Loucy (cell line): ENCODE data around the gene EVI5.

ENCODE experiments used
- H2AFZ ChIP-seq: fragments of 200-600 bp; sonication (generic); 2 replicates; pipeline ENCODE4 v1.6.0; 2016; ENCODE audit warnings: antibody characterized with exemption, mild to moderate bottlenecking, low read length, moderate library complexity
- H3F3A ChIP-seq: fragments of 200-600 bp; 2 replicates; pipeline ENCODE4 v1.6.0; 2016; ENCODE audit warnings: antibody characterized with exemption, low read depth, mild to moderate bottlenecking
- H3K27me3 ChIP-seq: fragments of 200-600 bp; sonication (generic); 2 replicates; pipeline ENCODE4 v1.6.1; 2014; ENCODE audit warnings: low read length, mild to moderate bottlenecking; ENCODE audit not compliant: insufficient read depth, poor library complexity, severe bottlenecking
- H3K36me3 ChIP-seq: fragments of 200-600 bp; sonication (generic); 2 replicates; pipeline ENCODE4 v1.6.1; 2016; ENCODE audit warnings: low read length; ENCODE audit not compliant: insufficient read depth
- H3K4me1 ChIP-seq: fragments of 200-600 bp; sonication (generic); 2 replicates; pipeline ENCODE4 v1.5.1; 2014; ENCODE audit warnings: low read length, mild to moderate bottlenecking; ENCODE audit not compliant: insufficient read depth, poor library complexity, severe bottlenecking
- H3K4me2 ChIP-seq: fragments of 200-600 bp; sonication (generic); 2 replicates; pipeline ENCODE4 v1.6.0; 2014; ENCODE audit warnings: antibody characterized with exemption, low read length, low read depth, mild to moderate bottlenecking; ENCODE audit not compliant: poor library complexity, severe bottlenecking
- H3K4me3 ChIP-seq: fragments of 200-600 bp; sonication (generic); 2 replicates; pipeline ENCODE4 v1.5.1; 2014; ENCODE audit warnings: low read length, mild to moderate bottlenecking, mixed read lengths; ENCODE audit not compliant: poor library complexity, severe bottlenecking
- H3K79me2 ChIP-seq: fragments of 200-600 bp; sonication (generic); 2 replicates; pipeline ENCODE4 v1.6.1; 2014; ENCODE audit warnings: low read length; ENCODE audit not compliant: insufficient read depth
- H3K9ac ChIP-seq: fragments of 200-600 bp; sonication (generic); 2 replicates; pipeline ENCODE4 v1.6.0; 2014; ENCODE audit warnings: mild to moderate bottlenecking, low read depth, low read length, moderate library complexity; ENCODE audit not compliant: poor library complexity, severe bottlenecking
- H3K9me2 ChIP-seq: fragments of 200-600 bp; sonication (generic); replicated peaks from 2 replicates; pipeline ENCODE4 v1.6.1; 2016; ENCODE audit warnings: low read depth, low read length, mixed read lengths
- H3K9me3 ChIP-seq: fragments of 200-600 bp; sonication (generic); 2 replicates; pipeline ENCODE4 v1.6.1; 2014; ENCODE audit warnings: mild to moderate bottlenecking, antibody characterized with exemption, low read length, low read depth; ENCODE audit not compliant: insufficient read depth
- H4K20me1 ChIP-seq: fragments of 200-600 bp; sonication (generic); 2 replicates; pipeline ENCODE4 v1.6.0; 2014; ENCODE audit warnings: antibody characterized with exemption, low read length, mild to moderate bottlenecking; ENCODE audit not compliant: insufficient read depth, poor library complexity, severe bottlenecking
- CTCF ChIP-seq: fragments of 200-600 bp; sonication (generic); conservative IDR thresholded peaks from 2 replicates; pipeline ENCODE4 v1.5.1; 2014; ENCODE audit warnings: mild to moderate bottlenecking, antibody characterized with exemption, low read length
- EZH2phosphoT487 ChIP-seq: fragments of 200-600 bp; IDR thresholded peaks from 2 replicates; pipeline ENCODE4 v1.6.1; 2018; ENCODE audit warnings: antibody characterized with exemption, mild to moderate bottlenecking, moderate library complexity, borderline replicate concordance

The EVI5 gene

GRCh38 chr1:92466683-92467352, 318.1 kb downstream of the EVI5 start:
- Histone ChIP-seq H3K79me2 (no peaks in the 10 kb centered on the region), H3K9ac (no peak overlapping the region), H3K9me3 (no peaks in the 10 kb centered on the region), H3K4me2 (no peak overlapping the region), H4K20me1 (no peaks in the 10 kb centered on the region), H3K27me3 (no peaks in the 10 kb centered on the region), H3F3A (no peaks in the 10 kb centered on the region), H3K4me1 (peaks cover 34% of the 10 kb centered on the region), H2AFZ (peak overlapping the region; percentile 66), H3K4me3 (no peak overlapping the region), H3K36me3 (no peaks in the 10 kb centered on the region), H3K9me2 (no peaks in the 10 kb centered on the region)
- TF ChIP-seq EZH2phosphoT487 (no peak), CTCF (no peak)

GRCh38 chr1:92465256-92465647, 319.7 kb downstream of the EVI5 start:
- Histone ChIP-seq H3K4me1 (peaks cover 49% of the 10 kb centered on the region), H4K20me1 (no peaks in the 10 kb centered on the region), H3K9me3 (no peaks in the 10 kb centered on the region), H3K79me2 (no peaks in the 10 kb centered on the region), H3K36me3 (no peaks in the 10 kb centered on the region), H3F3A (no peaks in the 10 kb centered on the region), H3K27me3 (no peaks in the 10 kb centered on the region), H3K9me2 (no peaks in the 10 kb centered on the region), H3K4me3 (no peak overlapping the region), H3K9ac (no peak overlapping the region), H3K4me2 (no peak overlapping the region), H2AFZ (peak overlapping the region; percentile 23; the same call in 1 of the 2 replicates)
- TF ChIP-seq CTCF: no peak
- no peak for TF ChIP-seq EZH2phosphoT487

GRCh38 chr1:92464588-92465255, 320.2 kb downstream of the EVI5 start:
- no peaks in the 10 kb centered on the region for H3K27me3 ChIP-seq
- H3K36me3 ChIP-seq: no peaks in the 10 kb centered on the region
- peaks cover 54% of the 10 kb centered on the region for H3K4me1 ChIP-seq
- H3F3A ChIP-seq: peaks cover 4% of the 10 kb centered on the region; the same call in 1 of the 2 replicates
- H3K9me2 ChIP-seq: no peaks in the 10 kb centered on the region
- no peaks in the 10 kb centered on the region for H3K9me3 ChIP-seq
- no peak overlapping the region for H3K4me3 ChIP-seq
- H3K79me2 ChIP-seq: no peaks in the 10 kb centered on the region
- TF ChIP-seq EZH2phosphoT487: no peak
- no peak for TF ChIP-seq CTCF
- peak overlapping the region; percentile 37; the same call in 1 of the 2 replicates for H2AFZ ChIP-seq
- H4K20me1 ChIP-seq: no peaks in the 10 kb centered on the region
- H3K9ac ChIP-seq: no peak overlapping the region
- H3K4me2 ChIP-seq: no peak overlapping the region
